Measurements from ENCODE around the gene EDRF1. TPM values are rescaled to one million over a fixed set of nuclear protein-coding genes. Genes with fewer than 3 reads are reported as not detected.

Gene EDRF1
- polyA plus RNA-seq, 2 of the 4 experiments (the other 2 are of a cell fraction), result 19.7 to 37.9 TPM

- no peak for TF ChIP-seq BCL3 (IDR thresholded peaks at IDR 0.05)
- TF ChIP-seq E2F6 (IDR thresholded peaks at IDR 0.05; ENCODE audit: borderline replicate concordance, low read depth), result no peak
- TF ChIP-seq SREBF2 (IDR thresholded peaks at IDR 0.05), result no peak
- no peak for TF ChIP-seq HES2 (IDR thresholded peaks at IDR 0.05)
- TF ChIP-seq CHD4 (IDR thresholded peaks at IDR 0.05; ENCODE audit: borderline replicate concordance), result no peak
- no peak for TF ChIP-seq MYC (IDR thresholded peaks at IDR 0.05; ENCODE audit: borderline replicate concordance, low read length)
- TF ChIP-seq TP53 (CRISPR knock-in tag; IDR thresholded peaks at IDR 0.05), result no peak
- TF ChIP-seq ZNF302 (CRISPR knock-in tag; IDR thresholded peaks at IDR 0.05), result no peak
- TF ChIP-seq MAX (IDR thresholded peaks at IDR 0.05), result no peak
- no peak for TF ChIP-seq PBX3 (IDR thresholded peaks at IDR 0.05)
Measured at GRCh38 chr10:125762692-125763648, 43.5 kb downstream of the EDRF1 start (continued).

- CTCF ChIA-PET, result interaction anchor here (1.4 kb wide), 1 partner anchor 18 kb away, joined by 4 read pairs; no protein-coding TSS in a partner anchor
- H3K4me2 ChIP-seq, result no peak overlapping the region
- TF ChIP-seq JUNB (IDR thresholded peaks at IDR 0.05), result no peak
- no peak for TF ChIP-seq CHD4 (IDR thresholded peaks at IDR 0.05; ENCODE audit: borderline replicate concordance)
- TF ChIP-seq NR3C1 (IDR thresholded peaks at IDR 0.05), result no peak
- TF ChIP-seq ZC3H11A (IDR thresholded peaks at IDR 0.05), result no peak
- TF ChIP-seq FOSL2 (IDR thresholded peaks at IDR 0.05), result no peak
- TF ChIP-seq FOSL2 (CRISPR knock-in tag; IDR thresholded peaks at IDR 0.05), result no peak
- no peak for TF ChIP-seq RCOR1 (IDR thresholded peaks at IDR 0.05; ENCODE audit: low read depth, low read length)
- TF ChIP-seq CBX8 (IDR thresholded peaks at IDR 0.05), result no peak
- no peak for TF ChIP-seq REST (IDR thresholded peaks at IDR 0.05)
- TF ChIP-seq TFCP2L1 (CRISPR knock-in tag; IDR thresholded peaks at IDR 0.05), result no peak
- no peak for TF ChIP-seq HES2 (IDR thresholded peaks at IDR 0.05)
- no peak for TF ChIP-seq PBX3 (IDR thresholded peaks at IDR 0.05)
- TF ChIP-seq HOXB5 (CRISPR knock-in tag; IDR thresholded peaks at IDR 0.05), result no peak
- TF ChIP-seq ESRRA (IDR thresholded peaks at IDR 0.05; ENCODE audit: borderline replicate concordance, low read length), result no peak
- no peak overlapping the region for H3K4me3 ChIP-seq
- no peaks in the 10 kb centered on the region for H3K4me1 ChIP-seq
- no peaks in the 10 kb centered on the region for H3K9me3 ChIP-seq
- DNase-seq (ENCODE audit: low read depth in 1 of 2, low spot score in 1 of 2) (no peak), ATAC-seq (no peak), FAIRE-seq (no peak)
- H3K27ac ChIP-seq, result no peak overlapping the region
- WGBS (ENCODE audit: missing lambda C conversion rate), result 86% methylated on average over 2 of the region's 2 CpGs
- POLR2A ChIA-PET, result no interaction called here
Measured at GRCh38 chr10:125765835-125766234, 46.3 kb downstream of the EDRF1 start.

Measured in A549 (cell line).